Measurements from ENCODE around the gene CFAP68. TPM values are rescaled to one million over a fixed set of nuclear protein-coding genes. Genes with fewer than 3 reads are reported as not detected.

CFAP68 gene
- total and polyA plus RNA-seq, 9 of the 15 experiments (the other 6 are each of a cell fraction or from before 2014, with no cell fraction given) = 22.8 to 72.3 (median 52.5) TPM

GRCh38 chr11:111878849-111879636, at the start of gene CFAP68, which contains the start of gene FDXACB1 (continued):
- TF ChIP-seq REST (IDR thresholded peaks at IDR 0.05; ENCODE audit: borderline replicate concordance) = peak; percentile 88
- TF ChIP-seq REST (CRISPR knock-in tag; IDR thresholded peaks at IDR 0.05; ENCODE audit: low read depth) = 0 out of 2 replicates have a peak, but pooled peaks have one; percentile 52
- TF ChIP-seq MTF1 (CRISPR knock-in tag; IDR thresholded peaks at IDR 0.05; ENCODE audit: borderline replicate concordance) = no peak
- TF ChIP-seq ZKSCAN8 (CRISPR knock-in tag; IDR thresholded peaks at IDR 0.05) = no peak
- TF ChIP-seq ZNF3 (CRISPR knock-in tag; IDR thresholded peaks at IDR 0.05) = no peak
- no peak for TF ChIP-seq TFAM (CRISPR knock-in tag; conservative IDR thresholded peaks at IDR 0.05)
- peak; percentile 10; the same call in 1 of the 2 replicates for TF ChIP-seq HDAC2 (IDR thresholded peaks at IDR 0.05)
- TF ChIP-seq TCF15 (CRISPR knock-in tag; IDR thresholded peaks at IDR 0.05) = no peak
- peak; percentile 76; the same call in 1 of the 2 replicates for TF ChIP-seq TOE1 (IDR thresholded peaks at IDR 0.05; ENCODE audit: borderline replicate concordance)
- no peak for TF ChIP-seq TOE1 (CRISPR knock-in tag; IDR thresholded peaks at IDR 0.05; ENCODE audit: borderline replicate concordance, low read depth)
- no peak for TF ChIP-seq ZNF165 (CRISPR knock-in tag; IDR thresholded peaks at IDR 0.05; ENCODE audit: borderline replicate concordance)
